WTC11 (cell line): Measurements from ENCODE around the gene ADAM19.

Experiments
- CREB1 ChIP-seq: sonication (generic); formaldehyde crosslinking; IDR thresholded peaks from 2 replicates; pipeline ENCODE4 v1.8.0; 2023; ENCODE audit warnings: mild to moderate bottlenecking, missing genetic modification reagents
- CTCF ChIP-seq: fragments of 200-600 bp; IDR thresholded peaks from 2 replicates; pipeline ENCODE4 v1.8.0; 2022; ENCODE audit warnings: antibody characterized with exemption
- FOXK1 ChIP-seq: sonication (generic); formaldehyde crosslinking; IDR thresholded peaks from 2 replicates; pipeline ENCODE4 v1.8.0; 2022; ENCODE audit warnings: mild to moderate bottlenecking, moderate library complexity, missing genetic modification reagents
- HMGXB4 ChIP-seq: sonication (generic); formaldehyde crosslinking; IDR thresholded peaks from 2 replicates; pipeline ENCODE4 v1.8.1; 2023; ENCODE audit warnings: mild to moderate bottlenecking, moderate library complexity, missing genetic modification reagents
- MAX ChIP-seq: sonication (generic); formaldehyde crosslinking; IDR thresholded peaks from 2 replicates; pipeline ENCODE4 v1.8.0; 2022; ENCODE audit warnings: mild to moderate bottlenecking, missing genetic modification reagents
- NFE2L1 ChIP-seq: sonication (generic); formaldehyde crosslinking; IDR thresholded peaks from 2 replicates; pipeline ENCODE4 v1.8.1; 2023; ENCODE audit warnings: missing genetic modification reagents
- SP1 ChIP-seq: sonication (generic); formaldehyde crosslinking; conservative IDR thresholded peaks from 2 replicates; pipeline ENCODE4 v1.8.1; 2022; ENCODE audit warnings: missing genetic modification reagents

GRCh38 chr5:157477814-157478494 lies 97.6 kb downstream of the ADAM19 start:
- TF ChIP-seq CTCF (no peak), SP1 (no peak), CREB1 (CRISPR knock-in tag) (no peak), HMGXB4 (CRISPR knock-in tag) (no peak), MAX (CRISPR knock-in tag) (no peak), FOXK1 (CRISPR knock-in tag) (no peak), NFE2L1 (CRISPR knock-in tag) (no peak)
